K562 (cell line): ENCODE results near the gene HOXA5. TPM values are rescaled to one million over a fixed set of nuclear protein-coding genes. Genes with fewer than 3 reads are reported as not detected.

Experiments
- ATAC-seq: fragments of 200-7000 bp; cut with Tn5 transposase; 3 replicates; pipeline ENCODE4 v1.9.1; 2020; ENCODE audit warnings: moderate library complexity
- BruUV-seq: library from RNA; stranded (reverse); fragments of 400-500 nt; replicated peaks from 2 replicates; lab custom pipeline; 2021; lab: Mats Ljungman, UMichigan
- CTCF ChIA-PET: fragments of 300-600 bp; formaldehyde crosslinking; extraction: SDS; loops from one replicate; lab custom pipeline; 2021; ENCODE audit warnings: low intra/inter-chr PET ratio; lab: Yijun Ruan, JAX
- POLR2A ChIA-PET: fragments of 300-600, 350-650 bp; sonication (Branson Sonifier 250); formaldehyde crosslinking; extraction: SDS; loops from one replicate; lab custom pipeline; 2021; ENCODE audit warnings: antibody characterized with exemption, inconsistent platforms; lab: Yijun Ruan, JAX
- DNase-seq, 4 experiments: peaks; one replicate each; pipeline versions ENCODE4 v3.0.0 to v3.0.0-alpha.2; 2011 to 2018; ENCODE audit warnings: low spot score in 3 of 4, mixed read lengths in 3 of 4; ENCODE audit errors: extremely low read depth in 1 of 4
- FAIRE-seq: peaks from 2 replicates; lab custom pipeline; 2011; peaks lifted over from hg19 to GRCh38; lab: Jason Lieb, UNC
- H2AFZ ChIP-seq: 2 replicates; pipeline ENCODE4 v1.6.0; 2011; ENCODE audit warnings: low read depth, low read length, control low read depth, inconsistent platforms
- H3K27ac ChIP-seq: fragments of 200-600 bp; 3 replicates; pipeline ENCODE4 v1.8.0; 2011; ENCODE audit warnings: low read depth, mild to moderate bottlenecking, control low read depth, inconsistent platforms, low read length, moderate library complexity, mixed read lengths; ENCODE audit errors: extremely low read depth
- H3K27me3 ChIP-seq, 2 experiments: fragments of 300-600 bp in 1 of 2; 2 replicates in 1 of 2; 3 replicates in 1 of 2; pipeline versions ENCODE4 v1.6.0 to v1.8.0; 2011; ENCODE audit warnings: inconsistent platforms in 2 of 2, low read length in 2 of 2, mild to moderate bottlenecking in 1 of 2, mixed read lengths in 1 of 2, moderate library complexity in 1 of 2; ENCODE audit not compliant: control insufficient read depth in 2 of 2, insufficient read depth in 2 of 2
- H3K36me3 ChIP-seq: fragments of 300-600 bp; 3 replicates; pipeline ENCODE4 v1.8.0; 2011; ENCODE audit warnings: mild to moderate bottlenecking, low read length, inconsistent platforms; ENCODE audit not compliant: control insufficient read depth, insufficient read depth
- H3K4me1 ChIP-seq, 2 experiments: fragments of 200-600 bp in 1 of 2; replicated peaks in 1 of 2; 2 replicates in 1 of 2; 3 replicates in 1 of 2; pipeline versions ENCODE4 v1.5.1 to v1.8.0; 2011; ENCODE audit warnings: inconsistent platforms in 2 of 2, low read length in 2 of 2, mild to moderate bottlenecking in 1 of 2, mixed read lengths in 1 of 2, moderate library complexity in 1 of 2; ENCODE audit not compliant: control insufficient read depth in 2 of 2, insufficient read depth in 2 of 2
- H3K4me2 ChIP-seq: 2 replicates; pipeline ENCODE4 v1.6.1; 2011; ENCODE audit warnings: low read length, control low read depth, inconsistent platforms, mixed read lengths; ENCODE audit not compliant: insufficient read depth
- H3K4me3 ChIP-seq: fragments of 200-600 bp; sonication (generic), shearing (Covaris generic); 2 replicates; pipeline ENCODE4 v1.5.1; 2016; ENCODE audit warnings: control low read depth, inconsistent platforms
- H3K79me2 ChIP-seq: fragments of 200-600 bp; 3 replicates; pipeline ENCODE4 v1.8.0; 2011; ENCODE audit warnings: low read length, inconsistent platforms; ENCODE audit not compliant: control insufficient read depth, insufficient read depth
- H3K9ac ChIP-seq, 2 experiments: 2 replicates each; pipeline versions ENCODE4 v1.6.0 to v1.6.1; 2011; ENCODE audit warnings: low read depth in 2 of 2, low read length in 2 of 2, control low read depth in 1 of 2, inconsistent platforms in 1 of 2, mild to moderate bottlenecking in 1 of 2, mixed read lengths in 1 of 2; ENCODE audit not compliant: insufficient read depth in 1 of 2
- H3K9me1 ChIP-seq: one replicate; pipeline ENCODE4 v1.6.0; 2011; ENCODE audit warnings: inconsistent platforms, mild to moderate bottlenecking, low read length, moderate library complexity; ENCODE audit not compliant: control insufficient read depth, insufficient read depth
- H3K9me3 ChIP-seq: replicated peaks from 2 replicates; pipeline ENCODE4 v1.5.1; 2011; ENCODE audit warnings: low read depth, low read length, inconsistent platforms; ENCODE audit not compliant: control insufficient read depth, insufficient read depth
- H4K20me1 ChIP-seq: replicated peaks from 2 replicates; pipeline ENCODE4 v1.6.1; 2011; ENCODE audit warnings: low read length, inconsistent platforms, mixed read lengths; ENCODE audit not compliant: control insufficient read depth, insufficient read depth
- AFF4 ChIP-seq: sonication (generic); formaldehyde crosslinking; IDR thresholded peaks from 2 replicates; pipeline ENCODE4 v1.8.0; 2023; ENCODE audit warnings: mild to moderate bottlenecking, missing genetic modification reagents
- ELK1 ChIP-seq: sonication (generic); formaldehyde crosslinking; IDR thresholded peaks from 2 replicates; pipeline ENCODE4 v1.8.1; 2022; ENCODE audit warnings: missing genetic modification reagents
- EP300 ChIP-seq: IDR thresholded peaks from 2 replicates; pipeline ENCODE4 v1.6.1; 2012; ENCODE audit warnings: low read length, improper control_type of control experiment
- ETV1 ChIP-seq: fragments of 450-650 bp; conservative IDR thresholded peaks from 2 replicates; pipeline ENCODE4 v1.6.1; 2016; ENCODE audit warnings: missing genetic modification characterization, control low read depth, low read depth, missing compliant biosample characterization
- KDM1A ChIP-seq, 2 experiments: fragments of 450-650 bp; IDR thresholded peaks; 2 replicates each; pipeline ENCODE4 v1.6.1; 2016; ENCODE audit warnings: mild to moderate bottlenecking in 2 of 2
- MAZ ChIP-seq, 2 experiments: fragments of 450-650 bp in 1 of 2; sonication (generic) in 1 of 2; formaldehyde crosslinking; IDR thresholded peaks in 1 of 2; conservative IDR thresholded peaks in 1 of 2; 2 replicates each; pipeline versions ENCODE4 v1.4.0 to v1.5.0; 2020; ENCODE audit warnings: mild to moderate bottlenecking in 1 of 2, missing genetic modification reagents in 1 of 2
- PBX2 ChIP-seq, 2 experiments: IDR thresholded peaks in 1 of 2; conservative IDR thresholded peaks in 1 of 2; 2 replicates each; pipeline ENCODE4 v1.6.1; 2016; ENCODE audit warnings: low read depth in 2 of 2, mild to moderate bottlenecking in 1 of 2, missing compliant biosample characterization in 1 of 2, missing genetic modification characterization in 1 of 2, moderate library complexity in 1 of 2
- SMARCA5 ChIP-seq: fragments of 450-650 bp; IDR thresholded peaks from 2 replicates; pipeline ENCODE4 v1.6.1; 2016
- WGBS: fragments of 100-300 bp; shearing (Covaris generic); methylation state at CpG from one replicate; pipeline ENCODE4 v1.1.6; 2016; ENCODE audit warnings: low coverage, mixed read lengths; ENCODE audit not compliant: insufficient coverage; ENCODE audit errors: missing lambda C conversion rate; 5-methylcytosine and 5-hydroxymethylcytosine counted together
- in situ Hi-C: fragments of 300-500 bp; cut with MboI; formaldehyde crosslinking; loops from 4 replicates; pipeline ENCODE4 v1.15.0; 2018; ENCODE audit warnings: inconsistent platforms, mixed read lengths
- intact Hi-C: fragments of 100-400 bp; cut with micrococcal nuclease; formaldehyde crosslinking; loops from 2 replicates; pipeline ENCODE4 v1.14.2; 2022
- polyA plus RNA-seq, 8 experiments: library from polyadenylated mRNA; depleted of rRNA in 4 of 8; stranded (reverse) in 5 of 8; unstranded in 3 of 8; fragments of >200 nt; fragmentation: Nextera tagmentation in 2 of 8; fragmentation: Illumina TruSeq in 1 of 8; extraction: Ambion mirVana in 2 of 8; extraction: Trizol in 1 of 8; gene quantifications; 2 replicates each; pipeline versions ENCODE4 v1.2.1 to v1.2.3, GENCODE V29; 2011 to 2014; ENCODE audit warnings: inconsistent platforms in 1 of 8, missing spikeins in 1 of 8
- total RNA-seq, 7 experiments: library from RNA; depleted of rRNA in 6 of 7; stranded (reverse); fragments of >200 nt in 6 of 7; fragmentation: Illumina TruSeq in 2 of 7; extraction: Trizol in 2 of 7; gene quantifications; 2 replicates each; pipeline versions ENCODE4 v1.2.1 to v1.2.3, GENCODE V29; 2011 to 2021; ENCODE audit warnings: low replicate concordance in 1 of 7

HOXA5 gene
- total and polyA plus RNA-seq, 9 of the 15 experiments (the other 6 are each of a cell fraction or from before 2014, with no cell fraction given): 0.13 TPM; not detected in 8

GRCh38 chr7:27112955-27113949 is 30.2 kb downstream of the HOXA5 start:
- intact Hi-C loops (no loop called here), in situ Hi-C loops (no loop called here)
- H3K36me3 ChIP-seq: no peaks in the 10 kb centered on the region
- CTCF ChIA-PET: no interaction called here
- H3K4me1 ChIP-seq: peaks cover 0 to 25% of the 10 kb centered on the region in 2 experiments; a peak in 2 of 5 replicates
- no peak overlapping the region for H3K9ac ChIP-seq
- no peak overlapping the region for H3K4me3 ChIP-seq
- H3K9me3 ChIP-seq: no peaks in the 10 kb centered on the region
- no peak overlapping the region for H3K27ac ChIP-seq
- POLR2A ChIA-PET: no interaction called here
- H3K9me1 ChIP-seq: no peaks in the 10 kb centered on the region
- H2AFZ ChIP-seq: no peak overlapping the region
- H4K20me1 ChIP-seq: 0 out of 2 replicates have a peak, but pooled peaks cover 6% of the 10 kb centered on the region
- DNase-seq: peak in 2 of 4 experiments; percentile 59 to 63
- H3K79me2 ChIP-seq: no peaks in the 10 kb centered on the region
- H3K27me3 ChIP-seq: peaks cover 47 to 68% of the 10 kb centered on the region in 2 experiments
- ATAC-seq: peak; percentile 92
- H3K4me2 ChIP-seq: no peak overlapping the region
- WGBS: 16% methylated on average over 37 of the region's 57 CpGs
- peak; percentile 35 for FAIRE-seq
- BruUV-seq: no TSS peak
- no peak for TF ChIP-seq PBX2 (CRISPR knock-in tag; IDR thresholded peaks at IDR 0.05; ENCODE audit: low read depth)
- TF ChIP-seq PBX2 (tag; conservative IDR thresholded peaks at IDR 0.05; ENCODE audit: low read depth): peak; percentile 89
- TF ChIP-seq MAZ (CRISPR knock-in tag; conservative IDR thresholded peaks at IDR 0.05 in 1 of 2, IDR thresholded peaks at IDR 0.05 in 1 of 2): no peak
- no peak for TF ChIP-seq ELK1
- peak; percentile 49; the same call in 1 of the 2 replicates for TF ChIP-seq ETV1 (tag)
- TF ChIP-seq KDM1A (IDR thresholded peaks at IDR 0.05): peak; percentile 54 to 72; a peak in 3 of 4 replicates
- no peak for TF ChIP-seq SMARCA5
- 0 out of 2 replicates have a peak, but pooled peaks have one; percentile 10 for TF ChIP-seq EP300
- TF ChIP-seq AFF4 (CRISPR knock-in tag): no peak
